ENCODE measurements around the gene CRELD1. TPM values are rescaled to one million over a fixed set of nuclear protein-coding genes. Genes with fewer than 3 reads are reported as not detected.

CRELD1 gene
- total RNA-seq, 1 experiment from 2014 or later: 18.7 TPM

- Histone ChIP-seq H3K9me3 (ENCODE audit: control insufficient read depth in 1 of 2, insufficient read depth in 1 of 2, low read depth in 1 of 2, low read length in 2 of 2) (no peaks in the 10 kb centered on the region), H4K20me1 (ENCODE audit: insufficient read depth) (no peaks in the 10 kb centered on the region), H3K27me3 (ENCODE audit: insufficient read depth, low read length) (no peaks in the 10 kb centered on the region), H3K9me2 (ENCODE audit: insufficient read depth) (no peaks in the 10 kb centered on the region), H3K27ac (ENCODE audit: low read depth, low read length) (no peak overlapping the region), H3K4me1 (ENCODE audit: control insufficient read depth in 1 of 2, insufficient read depth in 2 of 2, low read length in 2 of 2) (peaks cover 6 to 18% of the 10 kb centered on the region in 2 experiments; a peak in 3 of 4 replicates), H3K4me3 (replicated peaks in 1 of 2; ENCODE audit: low read depth in 1 of 2, low read length in 2 of 2) (no peak overlapping the region), H3K9ac (ENCODE audit: low read length) (no peak overlapping the region), H3K4me2 (ENCODE audit: low read length) (no peak overlapping the region), H2AFZ (ENCODE audit: low read depth, low read length, poor library complexity, severe bottlenecking) (no peak overlapping the region), H3K36me3 (ENCODE audit: control insufficient read depth in 1 of 2, insufficient read depth in 2 of 2, low read length in 2 of 2) (no peaks in the 10 kb centered on the region; a peak in 1 of 4 replicates), H3K79me2 (ENCODE audit: insufficient read depth, low read length) (no peaks in the 10 kb centered on the region)
- POLR2A ChIA-PET: no interaction called here
- CTCF ChIA-PET: no interaction called here
- DNase-seq (ENCODE audit: low read depth, low spot score) (no peak), ATAC-seq (no peak)
- TF ChIP-seq POLR2AphosphoS5 (IDR thresholded peaks at IDR 0.05; ENCODE audit: low read depth, low read length) (no peak), SIN3A (IDR thresholded peaks at IDR 0.05; ENCODE audit: low read depth) (no peak), CTCF (IDR thresholded peaks at IDR 0.05 in 2 of 3, conservative IDR thresholded peaks at IDR 0.05 in 1 of 3; ENCODE audit: borderline replicate concordance in 1 of 3, insufficient read depth in 1 of 3, low read depth in 2 of 3, low read length in 2 of 3) (no peak), RAD21 (IDR thresholded peaks at IDR 0.05; ENCODE audit: low read depth) (no peak), ATF3 (IDR thresholded peaks at IDR 0.05) (no peak), EZH2phosphoT487 (IDR thresholded peaks at IDR 0.05; ENCODE audit: borderline replicate concordance) (no peak), CEBPB (IDR thresholded peaks at IDR 0.05; ENCODE audit: low read depth) (no peak), FOSL1 (IDR thresholded peaks at IDR 0.05; ENCODE audit: low read depth) (no peak)
- no TSS peak for BruUV-seq (replicated peaks)
- RAD21 ChIA-PET (ENCODE audit: low non-redundant PET in 1 of 2, low total read pairs in 2 of 2, uncharacterized antibody in 2 of 2, unreplicated experiment in 2 of 2): no interaction called here
- intact Hi-C loops (cut with micrococcal nuclease): no loop called here
These were observed 20.0 kb upstream of the CRELD1 start for GRCh38 chr3:9913601-9914000.

- Histone ChIP-seq H3K9me2 (ENCODE audit: insufficient read depth) (no peaks in the 10 kb centered on the region), H3K79me2 (ENCODE audit: insufficient read depth, low read length) (no peaks in the 10 kb centered on the region), H3K27ac (ENCODE audit: low read depth, low read length) (no peak overlapping the region), H4K20me1 (ENCODE audit: insufficient read depth) (no peaks in the 10 kb centered on the region), H3K4me3 (replicated peaks in 1 of 2; ENCODE audit: low read depth in 1 of 2, low read length in 2 of 2) (no peak overlapping the region), H3K9ac (ENCODE audit: low read length) (no peak overlapping the region), H3K4me1 (ENCODE audit: control insufficient read depth in 1 of 2, insufficient read depth in 2 of 2, low read length in 2 of 2) (peaks cover 6 to 18% of the 10 kb centered on the region in 2 experiments; a peak in 3 of 4 replicates), H3K36me3 (ENCODE audit: control insufficient read depth in 1 of 2, insufficient read depth in 2 of 2, low read length in 2 of 2) (no peaks in the 10 kb centered on the region; a peak in 1 of 4 replicates), H3K27me3 (ENCODE audit: insufficient read depth, low read length) (no peaks in the 10 kb centered on the region), H3K9me3 (ENCODE audit: control insufficient read depth in 1 of 2, insufficient read depth in 1 of 2, low read depth in 1 of 2, low read length in 2 of 2) (no peaks in the 10 kb centered on the region), H2AFZ (ENCODE audit: low read depth, low read length, poor library complexity, severe bottlenecking) (no peak overlapping the region), H3K4me2 (ENCODE audit: low read length) (no peak overlapping the region)
- CTCF ChIA-PET: no interaction called here
- ATAC-seq: no peak
- RAD21 ChIA-PET (ENCODE audit: low non-redundant PET in 1 of 2, low total read pairs in 2 of 2, uncharacterized antibody in 2 of 2, unreplicated experiment in 2 of 2): no interaction called here
- DNase-seq (ENCODE audit: low read depth, low spot score): no peak
- BruUV-seq (replicated peaks): no TSS peak
- TF ChIP-seq SRF (IDR thresholded peaks at IDR 0.05; ENCODE audit: low read depth): no peak
- no peak for TF ChIP-seq ZBTB33 (IDR thresholded peaks at IDR 0.05; ENCODE audit: extremely low read depth, insufficient replicate concordance, low read length)
- no peak for TF ChIP-seq MAX (IDR thresholded peaks at IDR 0.05)
- TF ChIP-seq RAD21 (IDR thresholded peaks at IDR 0.05; ENCODE audit: low read depth): no peak
- POLR2A ChIA-PET: no interaction called here
- intact Hi-C loops (cut with micrococcal nuclease): no loop called here
These were observed 19.6 kb upstream of the CRELD1 start for GRCh38 chr3:9914011-9914410.

All from HCT116 (cell line).